Liver (tissue), 9 donors: Measurements from ENCODE around the gene SIPA1L3. TPM values are rescaled to one million over a fixed set of nuclear protein-coding genes. Genes with fewer than 3 reads are reported as not detected.

Source experiments
- DNase-seq: peaks from one replicate; pipeline ENCODE4 v3.0.0-alpha.2; 2017; ENCODE audit warnings: low spot score
- H3K27ac ChIP-seq, 2 donors: one replicate each; pipeline ENCODE4 v1.7.0; 2013; ENCODE audit warnings: inconsistent platforms in 2 of 2, low read length in 2 of 2, control low read depth in 1 of 2, low read depth in 1 of 2, mild to moderate bottlenecking in 1 of 2
- H3K27me3 ChIP-seq, 4 donors: one replicate each; pipeline versions ENCODE4 v1.6.1 to v1.7.0; 2013; ENCODE audit warnings: low read length in 3 of 4, inconsistent platforms in 1 of 4, mild to moderate bottlenecking in 1 of 4, moderate library complexity in 1 of 4; ENCODE audit not compliant: control insufficient read depth in 4 of 4, insufficient read depth in 4 of 4
- H3K36me3 ChIP-seq, 4 donors: one replicate each; pipeline versions ENCODE4 v1.6.1 to v1.7.0; 2013; ENCODE audit warnings: low read length in 3 of 4, mild to moderate bottlenecking in 3 of 4, low read depth in 1 of 4, moderate library complexity in 1 of 4; ENCODE audit not compliant: control insufficient read depth in 4 of 4, insufficient read depth in 3 of 4
- H3K4me1 ChIP-seq, 4 donors: one replicate each; pipeline versions ENCODE4 v1.6.1 to v1.7.0; 2013; ENCODE audit warnings: low read length in 3 of 4, mild to moderate bottlenecking in 3 of 4, moderate library complexity in 1 of 4; ENCODE audit not compliant: control insufficient read depth in 4 of 4, insufficient read depth in 4 of 4
- H3K4me3 ChIP-seq, 3 donors: one replicate each; pipeline versions ENCODE4 v1.6.1 to v1.7.0; 2013; ENCODE audit warnings: low read length in 3 of 3, control low read depth in 1 of 3, low read depth in 1 of 3, mild to moderate bottlenecking in 1 of 3
- H3K9ac ChIP-seq, 2 donors: one replicate each; pipeline ENCODE4 v1.7.0; 2013; ENCODE audit warnings: low read length in 2 of 2, mild to moderate bottlenecking in 2 of 2, moderate library complexity in 2 of 2, control low read depth in 1 of 2, low read depth in 1 of 2
- H3K9me3 ChIP-seq, 4 donors: one replicate each; pipeline versions ENCODE4 v1.6.1 to v1.7.0; 2013; ENCODE audit warnings: low read length in 3 of 4; ENCODE audit not compliant: control insufficient read depth in 4 of 4
- ATF3 ChIP-seq: IDR thresholded peaks from 2 replicates; pipeline ENCODE4 v1.6.1; 2016; ENCODE audit warnings: antibody characterized with exemption
- EGR1 ChIP-seq, 2 donors: IDR thresholded peaks; 2 replicates each; pipeline ENCODE4 v1.6.1; 2016 to 2018; ENCODE audit warnings: antibody characterized with exemption in 2 of 2, low read depth in 2 of 2
- FOXA1 ChIP-seq: IDR thresholded peaks from 2 replicates; pipeline ENCODE4 v1.6.1; 2016; ENCODE audit warnings: antibody characterized with exemption
- FOXA2 ChIP-seq: IDR thresholded peaks from 2 replicates; pipeline ENCODE4 v1.6.1; 2016; ENCODE audit warnings: antibody characterized with exemption
- GABPA ChIP-seq, 2 donors: IDR thresholded peaks in 1 of 2; conservative IDR thresholded peaks in 1 of 2; 2 replicates each; pipeline ENCODE4 v1.6.1; 2016; ENCODE audit warnings: antibody characterized with exemption in 2 of 2, mild to moderate bottlenecking in 1 of 2, moderate library complexity in 1 of 2
- HNF4A ChIP-seq, 2 donors: conservative IDR thresholded peaks; 2 replicates each; pipeline ENCODE4 v1.6.1; 2016; ENCODE audit warnings: antibody characterized with exemption in 2 of 2, mild to moderate bottlenecking in 2 of 2
- HNF4G ChIP-seq: IDR thresholded peaks from 2 replicates; pipeline ENCODE4 v1.6.1; 2016; ENCODE audit warnings: antibody characterized with exemption
- JUND ChIP-seq, 2 donors: IDR thresholded peaks; 2 replicates each; pipeline ENCODE4 v1.6.1; 2016; ENCODE audit warnings: antibody characterized with exemption in 2 of 2
- MAX ChIP-seq: IDR thresholded peaks from 2 replicates; pipeline ENCODE4 v1.6.1; 2016; ENCODE audit warnings: antibody characterized with exemption
- NR2F2 ChIP-seq: IDR thresholded peaks from 2 replicates; pipeline ENCODE4 v1.6.1; 2016; ENCODE audit warnings: antibody characterized with exemption
- RAD21 ChIP-seq, 2 donors: IDR thresholded peaks; 2 replicates each; pipeline ENCODE4 v1.6.1; 2016; ENCODE audit warnings: antibody characterized with exemption in 2 of 2, mild to moderate bottlenecking in 2 of 2
- REST ChIP-seq: IDR thresholded peaks from 2 replicates; pipeline ENCODE4 v1.6.1; 2016; ENCODE audit warnings: antibody characterized with exemption, mild to moderate bottlenecking
- RXRA ChIP-seq, 2 donors: IDR thresholded peaks; 2 replicates each; pipeline ENCODE4 v1.6.1; 2017 to 2018; ENCODE audit warnings: antibody characterized with exemption in 2 of 2, mild to moderate bottlenecking in 1 of 2
- SP1 ChIP-seq: IDR thresholded peaks from 2 replicates; pipeline ENCODE4 v1.6.1; 2018; ENCODE audit warnings: antibody characterized with exemption, mild to moderate bottlenecking
- TAF1 ChIP-seq: conservative IDR thresholded peaks from 2 replicates; pipeline ENCODE4 v1.6.1; 2016; ENCODE audit warnings: antibody characterized with exemption, mild to moderate bottlenecking
- YY1 ChIP-seq: IDR thresholded peaks from 2 replicates; pipeline ENCODE4 v1.6.1; 2016; ENCODE audit warnings: antibody characterized with exemption, mild to moderate bottlenecking
- ZBTB33 ChIP-seq: IDR thresholded peaks from 2 replicates; pipeline ENCODE4 v1.6.1; 2016; ENCODE audit warnings: antibody characterized with exemption
- WGBS: extraction: QIAGEN DNeasy Blood & Tissue Kit; methylation state at CpG from one replicate; pipeline ENCODE4 v1.1.7; 2013; 5-methylcytosine and 5-hydroxymethylcytosine counted together
- polyA plus RNA-seq, 2 donors: library from polyadenylated mRNA; stranded (reverse) in 1 of 2; unstranded in 1 of 2; fragments of 200-250 nt in 1 of 2; fragments of >200 nt in 1 of 2; fragmentation: Nextera tagmentation in 1 of 2; extraction: Ambion mirVana in 1 of 2; gene quantifications; one replicate each; pipeline versions ENCODE4 v1.2.1 to v1.2.3, GENCODE V29; 2013 to 2015
- total RNA-seq, 2 donors: library from RNA; depleted of rRNA; stranded (reverse); fragments of >200 nt; gene quantifications; one replicate each; pipeline ENCODE4 v1.2.3, GENCODE V29; 2014
- TF ChIP-seq, protein P1 (sequence below): fragments of 150-350 bp; IDR thresholded peaks from 2 replicates; pipeline ENCODE4 v1.5.1; 2017; ENCODE audit warnings: improper control_type of control experiment, low read depth, low read length; ENCODE audit not compliant: missing input control
- donor health status: healthy.
- donor health status: healthy.
- donor health status: healthy.
- donor health status: healthy.
- donor health status: healthy.

SIPA1L3 gene
- total and polyA plus RNA-seq, 4 donors: 2.4 to 10.0 (median 4.4) TPM

- no peaks in the 10 kb centered on the region for H3K36me3 ChIP-seq
- H3K9me3 ChIP-seq: peaks cover 0 to 2% (median 0%) of the 10 kb centered on the region in 4 donors
- H3K4me3 ChIP-seq: peak overlapping the region in 1 of 3 donors; percentile 31
- H3K27me3 ChIP-seq: no peaks in the 10 kb centered on the region
- no peak for DNase-seq
- TF ChIP-seq HNF4G (no peak), SP1 (peak; percentile 7), ATF3 (no peak), HNF4A (conservative IDR thresholded peaks at IDR 0.05) (peak; percentile 17 to 20)
- no peak overlapping the region for H3K9ac ChIP-seq
- H3K27ac ChIP-seq: peak overlapping the region; percentile 45 to 72
- peaks cover 10 to 66% (median 55%) of the 10 kb centered on the region in 4 donors for H3K4me1 ChIP-seq
- 63% methylated on average over 12 of the region's 12 CpGs for WGBS
Observed at GRCh38 chr19:37932985-37933936, 26.3 kb downstream of the SIPA1L3 start.

DNA sequence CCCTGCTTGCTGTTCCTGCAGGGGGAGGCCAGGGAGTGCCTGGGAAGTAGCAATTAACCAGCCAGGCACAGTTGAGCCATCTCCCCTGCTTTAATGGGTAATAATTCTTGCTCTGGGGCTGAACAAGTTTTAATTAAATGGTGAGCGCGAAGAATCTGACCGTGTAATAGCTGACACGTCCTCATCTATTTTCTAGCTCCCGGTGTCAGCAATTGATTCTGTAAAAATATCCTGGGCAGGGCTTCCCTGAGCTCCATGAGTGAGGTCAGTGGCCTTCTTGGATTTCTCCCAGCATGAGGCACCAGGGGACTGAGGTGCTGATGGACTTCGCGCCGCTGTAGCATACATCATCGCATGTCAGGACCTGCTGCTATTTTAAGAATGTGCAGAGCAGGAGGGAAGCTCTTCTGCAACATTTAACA is 26.9 kb downstream of the SIPA1L3 start:
- Histone ChIP-seq H3K27me3 (no peaks in the 10 kb centered on the region), H3K9me3 (peaks cover 0 to 2% (median 0%) of the 10 kb centered on the region in 4 donors), H3K4me3 (no peak overlapping the region), H3K4me1 (peaks cover 10 to 60% (median 51%) of the 10 kb centered on the region in 4 donors), H3K9ac (no peak overlapping the region), H3K36me3 (no peaks in the 10 kb centered on the region), H3K27ac (peak overlapping the region; percentile 45 to 72)
- 22% methylated on average over 9 of the region's 9 CpGs for WGBS
- TF ChIP-seq RAD21 (IDR thresholded peaks at IDR 0.05) (peak; percentile 45 to 59), ZBTB33 (peak; percentile 46), NR2F2 (no peak), HNF4G (peak; percentile 90), HNF4A (conservative IDR thresholded peaks at IDR 0.05) (peak; percentile 94), TAF1 (no peak), REST (peak; percentile 63), EGR1 (IDR thresholded peaks at IDR 0.05; ENCODE audit: low read depth in 2 of 2) (peak in 1 of 2 donors; percentile 32), ATF3 (peak; percentile 58), JUND (IDR thresholded peaks at IDR 0.05) (peak; percentile 61 to 80), YY1 (peak; percentile 74), MAX (peak; percentile 84), FOXA2 (peak; percentile 15), RXRA (IDR thresholded peaks at IDR 0.05) (peak; percentile 94), GABPA (IDR thresholded peaks at IDR 0.05 in 1 of 2, conservative IDR thresholded peaks at IDR 0.05 in 1 of 2) (peak in 1 of 2 donors; percentile 51), SP1 (peak; percentile 90), FOXA1 (no peak)
- TF ChIP-seq, protein P1, sequence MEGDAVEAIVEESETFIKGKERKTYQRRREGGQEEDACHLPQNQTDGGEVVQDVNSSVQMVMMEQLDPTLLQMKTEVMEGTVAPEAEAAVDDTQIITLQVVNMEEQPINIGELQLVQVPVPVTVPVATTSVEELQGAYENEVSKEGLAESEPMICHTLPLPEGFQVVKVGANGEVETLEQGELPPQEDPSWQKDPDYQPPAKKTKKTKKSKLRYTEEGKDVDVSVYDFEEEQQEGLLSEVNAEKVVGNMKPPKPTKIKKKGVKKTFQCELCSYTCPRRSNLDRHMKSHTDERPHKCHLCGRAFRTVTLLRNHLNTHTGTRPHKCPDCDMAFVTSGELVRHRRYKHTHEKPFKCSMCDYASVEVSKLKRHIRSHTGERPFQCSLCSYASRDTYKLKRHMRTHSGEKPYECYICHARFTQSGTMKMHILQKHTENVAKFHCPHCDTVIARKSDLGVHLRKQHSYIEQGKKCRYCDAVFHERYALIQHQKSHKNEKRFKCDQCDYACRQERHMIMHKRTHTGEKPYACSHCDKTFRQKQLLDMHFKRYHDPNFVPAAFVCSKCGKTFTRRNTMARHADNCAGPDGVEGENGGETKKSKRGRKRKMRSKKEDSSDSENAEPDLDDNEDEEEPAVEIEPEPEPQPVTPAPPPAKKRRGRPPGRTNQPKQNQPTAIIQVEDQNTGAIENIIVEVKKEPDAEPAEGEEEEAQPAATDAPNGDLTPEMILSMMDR: no peak
- peak; percentile 51 for DNase-seq
